ENCODE data around the gene SVIL.
"Not testable (repeated sequence)": the region's sequence is repeated elsewhere in the genome, so short reads cannot be mapped to it uniquely, and the experiment has no call there.

SVIL gene

GRCh38 chr10:29563420-29564035, 71.2 kb downstream of the SVIL start:
- Histone ChIP-seq H3K4ac (ENCODE audit: low read depth in 1 of 2, low read length in 2 of 2) (no peak overlapping the region), H3K4me2 (ENCODE audit: low read length, poor library complexity, severe bottlenecking) (no peak overlapping the region), H3K36me3 (ENCODE audit: control insufficient read depth in 1 of 2, insufficient read depth in 2 of 2, low read depth in 1 of 2, low read length in 2 of 2) (peaks cover 27 to 75% of the 10 kb centered on the region in 2 experiments), H2BK15ac (ENCODE audit: low read depth, poor library complexity, severe bottlenecking) (no peak overlapping the region), H3K9ac (ENCODE audit: low read length) (no peak overlapping the region), H2BK120ac (ENCODE audit: low read depth, low read length) (no peak overlapping the region), H3K4me3 (ENCODE audit: insufficient read depth in 1 of 2, low read depth in 1 of 2, low read length in 2 of 2) (no peak overlapping the region), H2AFZ (ENCODE audit: low read depth, low read length) (no peak overlapping the region), H4K91ac (ENCODE audit: low read length) (no peak overlapping the region), H3K4me1 (ENCODE audit: control insufficient read depth, insufficient read depth, low read depth, low read length) (peaks cover 4% of the 10 kb centered on the region), H3K18ac (ENCODE audit: low read depth in 1 of 2, low read length in 2 of 2) (no peak overlapping the region), H2AK5ac (ENCODE audit: low read length, severe bottlenecking) (no peak overlapping the region), H3K9me3 (ENCODE audit: control insufficient read depth, low read length) (no peaks in the 10 kb centered on the region), H2BK12ac (ENCODE audit: low read length in 2 of 2) (no peak overlapping the region), H4K8ac (ENCODE audit: low read length) (no peak overlapping the region), H3K23ac (ENCODE audit: low read length in 2 of 2) (no peak overlapping the region), H3K14ac (ENCODE audit: low read length in 2 of 2) (no peak overlapping the region), H3K79me1 (replicated peaks; ENCODE audit: low read length, poor library complexity, severe bottlenecking) (peaks cover 12% of the 10 kb centered on the region), H3K27ac (ENCODE audit: low read length, poor library complexity, severe bottlenecking) (no peak overlapping the region), H2BK5ac (ENCODE audit: low read depth, low read length, poor library complexity, severe bottlenecking) (no peak overlapping the region), H3K27me3 (ENCODE audit: control insufficient read depth in 1 of 2, insufficient read depth in 1 of 2, low read length in 2 of 2) (no peaks in the 10 kb centered on the region)
- DNase-seq = no peak
- 95% methylated on average over 6 of the region's 7 CpGs for WGBS

GRCh38 chr10:29563006-29563405, 71.8 kb downstream of the SVIL start:
- not testable (repeated sequence) for H2BK12ac ChIP-seq (ENCODE audit: low read length in 2 of 2)
- no CpG with 5 or more reads among the region's 7 CpGs for WGBS

DNA sequence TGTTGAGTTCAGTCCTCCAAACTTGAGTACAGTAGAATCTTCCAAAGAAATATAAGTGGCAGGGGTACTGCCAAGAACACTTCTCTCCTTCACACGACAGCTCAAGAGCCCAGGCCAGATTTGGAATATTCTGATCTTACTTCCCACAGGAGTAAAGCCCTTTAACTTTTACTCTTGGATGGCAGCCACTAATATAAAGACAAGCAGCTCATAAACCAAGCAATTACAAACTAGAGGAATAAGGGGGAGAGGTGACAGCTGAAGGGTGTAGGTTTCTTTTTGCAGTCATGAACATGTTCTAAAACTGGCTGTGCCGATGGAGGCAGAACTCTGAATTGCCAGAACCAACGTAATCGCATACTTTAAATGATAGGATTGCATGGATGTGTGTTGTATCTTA, 74.8 kb downstream of the SVIL start:
- Histone ChIP-seq H2BK120ac (ENCODE audit: low read depth, low read length) (no peak overlapping the region), H2BK12ac (ENCODE audit: low read length in 2 of 2) (no peak overlapping the region), H3K14ac (ENCODE audit: low read length in 2 of 2) (no peak overlapping the region), H3K4ac (ENCODE audit: low read depth in 1 of 2, low read length in 2 of 2) (no peak overlapping the region), H3K27me3 (ENCODE audit: control insufficient read depth in 1 of 2, insufficient read depth in 1 of 2, low read length in 2 of 2) (no peaks in the 10 kb centered on the region), H2BK5ac (ENCODE audit: low read depth, low read length, poor library complexity, severe bottlenecking) (no peak overlapping the region), H4K8ac (ENCODE audit: low read length) (no peak overlapping the region), H3K4me1 (ENCODE audit: control insufficient read depth, insufficient read depth, low read depth, low read length) (peaks cover 8% of the 10 kb centered on the region), H3K23ac (ENCODE audit: low read length in 2 of 2) (no peak overlapping the region), H4K91ac (ENCODE audit: low read length) (no peak overlapping the region), H3K27ac (ENCODE audit: low read length, poor library complexity, severe bottlenecking) (no peak overlapping the region), H3K18ac (ENCODE audit: low read depth in 1 of 2, low read length in 2 of 2) (no peak overlapping the region), H3K36me3 (ENCODE audit: control insufficient read depth in 1 of 2, insufficient read depth in 2 of 2, low read depth in 1 of 2, low read length in 2 of 2) (peaks cover 30 to 56% of the 10 kb centered on the region in 2 experiments), H3K4me3 (ENCODE audit: insufficient read depth in 1 of 2, low read depth in 1 of 2, low read length in 2 of 2) (no peak overlapping the region), H2AK5ac (ENCODE audit: low read length, severe bottlenecking) (no peak overlapping the region), H2BK15ac (ENCODE audit: low read depth, poor library complexity, severe bottlenecking) (no peak overlapping the region), H3K9me3 (ENCODE audit: control insufficient read depth, low read length) (no peaks in the 10 kb centered on the region), H3K79me1 (replicated peaks; ENCODE audit: low read length, poor library complexity, severe bottlenecking) (peaks cover 14% of the 10 kb centered on the region), H3K9ac (ENCODE audit: low read length) (no peak overlapping the region), H2AFZ (ENCODE audit: low read depth, low read length) (no peak overlapping the region), H3K4me2 (ENCODE audit: low read length, poor library complexity, severe bottlenecking) (no peak overlapping the region)
- no peak for DNase-seq
- whole genome bisulfite sequencing = 85% methylated on average over 2 of the region's 4 CpGs

More at GRCh38 chr10:29563006-29563405, 71.8 kb downstream of the SVIL start:
- not testable (repeated sequence) for H3K23ac ChIP-seq (ENCODE audit: low read length in 2 of 2); H3K27ac ChIP-seq (ENCODE audit: low read length, poor library complexity, severe bottlenecking); H4K91ac ChIP-seq (ENCODE audit: low read length); H3K18ac ChIP-seq (ENCODE audit: low read depth in 1 of 2, low read length in 2 of 2); H2AFZ ChIP-seq (ENCODE audit: low read depth, low read length); H3K14ac ChIP-seq (ENCODE audit: low read length in 2 of 2); H2AK5ac ChIP-seq (ENCODE audit: low read length, severe bottlenecking); H3K4me1 ChIP-seq (ENCODE audit: control insufficient read depth, insufficient read depth, low read depth, low read length); H4K8ac ChIP-seq (ENCODE audit: low read length); H3K4me2 ChIP-seq (ENCODE audit: low read length, poor library complexity, severe bottlenecking); DNase-seq; H2BK15ac ChIP-seq (ENCODE audit: low read depth, poor library complexity, severe bottlenecking); H3K4me3 ChIP-seq (ENCODE audit: insufficient read depth in 1 of 2, low read depth in 1 of 2, low read length in 2 of 2); H3K4ac ChIP-seq (ENCODE audit: low read depth in 1 of 2, low read length in 2 of 2); H3K9me3 ChIP-seq (ENCODE audit: control insufficient read depth, low read length); H2BK5ac ChIP-seq (ENCODE audit: low read depth, low read length, poor library complexity, severe bottlenecking); H2BK120ac ChIP-seq (ENCODE audit: low read depth, low read length); H3K9ac ChIP-seq (ENCODE audit: low read length); H3K27me3 ChIP-seq (ENCODE audit: control insufficient read depth in 1 of 2, insufficient read depth in 1 of 2, low read length in 2 of 2)
- H3K79me1 ChIP-seq (replicated peaks; ENCODE audit: low read length, poor library complexity, severe bottlenecking) = peaks cover 12% of the 10 kb centered on the region
- H3K36me3 ChIP-seq (ENCODE audit: control insufficient read depth in 1 of 2, insufficient read depth in 2 of 2, low read depth in 1 of 2, low read length in 2 of 2) = peaks cover 28 to 75% of the 10 kb centered on the region in 2 experiments

GRCh38 chr10:29557665-29558064, 77.1 kb downstream of the SVIL start:
- peaks cover 41 to 63% of the 10 kb centered on the region in 2 experiments for H3K36me3 ChIP-seq (ENCODE audit: control insufficient read depth in 1 of 2, insufficient read depth in 2 of 2, low read depth in 1 of 2, low read length in 2 of 2)
- H2BK5ac ChIP-seq (ENCODE audit: low read depth, low read length, poor library complexity, severe bottlenecking) = no peak overlapping the region
- H2BK12ac ChIP-seq (ENCODE audit: low read length in 2 of 2) = no peak overlapping the region
- H3K18ac ChIP-seq (ENCODE audit: low read depth in 1 of 2, low read length in 2 of 2) = no peak overlapping the region
- H2BK120ac ChIP-seq (ENCODE audit: low read depth, low read length) = no peak overlapping the region
- H3K9ac ChIP-seq (ENCODE audit: low read length) = no peak overlapping the region
- peaks cover 14% of the 10 kb centered on the region for H3K79me1 ChIP-seq (replicated peaks; ENCODE audit: low read length, poor library complexity, severe bottlenecking)
- H3K4me2 ChIP-seq (ENCODE audit: low read length, poor library complexity, severe bottlenecking) = no peak overlapping the region
- no peak overlapping the region for H3K4me3 ChIP-seq (ENCODE audit: insufficient read depth in 1 of 2, low read depth in 1 of 2, low read length in 2 of 2)
- H3K4ac ChIP-seq (ENCODE audit: low read depth in 1 of 2, low read length in 2 of 2) = no peak overlapping the region
- H3K27me3 ChIP-seq (ENCODE audit: control insufficient read depth in 1 of 2, insufficient read depth in 1 of 2, low read length in 2 of 2) = no peaks in the 10 kb centered on the region
- H3K14ac ChIP-seq (ENCODE audit: low read length in 2 of 2) = no peak overlapping the region
- H3K4me1 ChIP-seq (ENCODE audit: control insufficient read depth, insufficient read depth, low read depth, low read length) = peaks cover 14% of the 10 kb centered on the region
- DNase-seq = no peak
- H3K27ac ChIP-seq (ENCODE audit: low read length, poor library complexity, severe bottlenecking) = no peak overlapping the region
- 95% methylated on average over 3 of the region's 3 CpGs for WGBS
- H2BK15ac ChIP-seq (ENCODE audit: low read depth, poor library complexity, severe bottlenecking) = no peak overlapping the region
- no peak overlapping the region for H4K91ac ChIP-seq (ENCODE audit: low read length)
- H3K9me3 ChIP-seq (ENCODE audit: control insufficient read depth, low read length) = no peaks in the 10 kb centered on the region
- H3K23ac ChIP-seq (ENCODE audit: low read length in 2 of 2) = no peak overlapping the region
- H2AFZ ChIP-seq (ENCODE audit: low read depth, low read length) = no peak overlapping the region
- H4K8ac ChIP-seq (ENCODE audit: low read length) = no peak overlapping the region
- H2AK5ac ChIP-seq (ENCODE audit: low read length, severe bottlenecking) = no peak overlapping the region
